GM18517 (cell line): ENCODE data around the gene A1BG.
"Not testable (repeated sequence)": the region's sequence is repeated elsewhere in the genome, so short reads cannot be mapped to it uniquely, and the experiment has no call there.

Source experiments
- ATAC-seq: cut with Tn5 transposase; IDR thresholded peaks from one replicate; pipeline ENCODE4 v1.9.1; 2021; ENCODE audit warnings: mild to moderate bottlenecking, moderate library complexity; ENCODE audit not compliant: unreplicated experiment

A1BG gene

DNA sequence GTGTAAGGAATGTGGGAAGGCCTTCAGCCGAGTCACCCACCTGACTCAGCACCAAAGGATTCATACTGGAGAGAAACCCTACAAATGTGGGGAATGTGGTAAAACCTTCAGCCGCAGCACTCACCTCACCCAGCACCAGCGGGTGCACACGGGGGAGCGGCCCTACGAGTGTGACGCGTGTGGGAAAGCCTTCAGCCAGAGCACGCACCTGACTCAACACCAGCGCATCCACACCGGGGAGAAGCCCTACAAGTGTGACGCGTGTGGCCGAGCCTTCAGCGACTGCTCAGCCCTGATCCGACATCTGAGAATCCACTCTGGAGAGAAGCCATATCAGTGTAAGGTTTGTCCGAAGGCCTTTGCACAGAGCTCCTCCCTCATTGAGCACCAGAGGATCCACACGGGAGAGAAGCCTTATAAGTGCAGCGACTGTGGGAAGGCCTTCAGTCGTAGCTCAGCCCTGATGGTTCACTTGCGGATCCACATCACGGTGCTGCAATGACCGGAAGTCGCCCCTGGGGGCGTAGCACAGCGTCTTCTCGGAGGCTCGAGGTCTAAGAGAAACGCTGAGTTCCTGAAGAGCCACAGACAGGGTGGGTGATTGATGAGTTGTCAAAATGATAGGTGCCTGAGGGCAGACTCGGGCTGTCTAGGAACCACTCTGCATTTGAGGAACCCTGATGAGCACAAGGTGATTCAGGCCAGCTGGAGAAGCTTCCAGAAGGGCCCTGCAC, 14.3 kb downstream of the A1BG start:
- ATAC-seq, result no peak

DNA sequence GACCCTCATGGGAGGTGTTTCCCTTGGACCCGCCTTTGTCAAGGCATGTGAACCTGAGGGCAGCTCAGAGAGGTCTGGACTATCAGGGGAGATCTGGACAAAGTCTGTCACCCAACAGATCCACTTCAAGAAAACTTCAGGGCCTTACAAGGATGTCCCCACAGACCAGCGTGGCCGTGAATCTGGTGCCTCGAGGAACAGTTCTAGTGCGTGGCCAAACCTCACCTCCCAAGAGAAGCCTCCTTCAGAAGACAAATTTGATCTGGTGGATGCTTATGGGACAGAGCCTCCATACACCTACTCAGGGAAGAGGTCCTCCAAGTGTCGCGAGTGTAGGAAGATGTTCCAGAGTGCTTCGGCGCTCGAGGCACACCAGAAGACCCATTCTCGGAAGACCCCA, 15.0 kb downstream of the A1BG start:
- no peak for ATAC-seq

DNA sequence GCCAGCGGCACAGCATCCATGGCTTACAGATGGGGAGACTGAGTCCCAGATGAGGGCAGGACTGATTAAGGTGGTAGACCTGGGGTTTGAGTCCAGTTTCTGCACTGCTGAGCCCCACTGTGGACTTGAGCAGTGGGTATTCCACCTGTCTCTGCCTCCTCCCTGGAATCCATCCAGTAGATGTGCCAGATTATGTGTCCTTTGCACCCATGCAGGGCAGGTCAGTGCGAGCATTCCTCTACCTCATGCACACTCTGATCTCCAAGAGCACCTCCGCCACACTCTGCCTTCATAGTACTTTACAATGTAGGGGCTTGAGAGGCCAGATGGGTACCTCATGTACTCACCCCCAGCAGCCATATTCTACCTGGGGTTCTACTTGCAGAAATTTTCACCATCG, 16.5 kb downstream of the A1BG start:
- no peak for ATAC-seq

DNA sequence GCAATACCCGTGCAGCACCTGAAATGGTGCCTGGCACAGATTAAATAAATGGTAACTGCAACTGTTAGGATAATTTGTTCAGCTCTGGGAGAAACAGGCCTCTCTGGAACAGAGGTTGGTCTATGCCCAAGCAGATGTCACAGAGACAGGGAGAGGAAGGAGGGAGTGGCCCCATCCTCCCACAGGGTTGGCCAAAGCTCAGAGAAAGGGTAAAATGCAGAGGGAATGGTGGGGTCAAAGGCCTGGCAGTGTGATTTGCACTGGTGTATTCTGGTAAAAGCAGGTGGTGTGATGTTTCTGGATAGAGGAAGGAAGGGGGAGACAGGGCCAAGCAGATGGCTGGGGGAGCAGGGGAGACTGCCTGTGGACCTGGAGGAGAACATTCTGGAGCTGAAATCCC, 17.1 kb downstream of the A1BG start:
- ATAC-seq, result no peak

DNA sequence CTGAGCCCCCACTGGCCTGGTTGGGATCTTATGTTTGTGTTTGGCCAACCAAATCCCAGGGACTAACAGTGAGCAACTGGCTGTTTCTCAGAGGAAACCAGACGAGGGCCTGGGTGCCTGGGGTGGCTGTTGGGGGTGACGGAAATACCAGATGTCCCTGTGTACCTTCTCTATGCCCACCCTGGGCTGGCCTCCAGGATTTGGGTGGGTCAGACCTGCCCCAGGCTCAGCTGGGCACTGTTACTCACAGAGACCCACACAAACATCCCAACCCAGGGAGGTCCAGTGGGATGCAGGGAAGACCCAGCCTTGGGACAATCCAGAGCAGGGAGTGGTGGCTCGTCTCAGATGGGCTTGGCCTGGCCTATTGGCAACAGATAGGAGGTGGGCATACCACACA, 17.7 kb downstream of the A1BG start:
- no peak for ATAC-seq

DNA sequence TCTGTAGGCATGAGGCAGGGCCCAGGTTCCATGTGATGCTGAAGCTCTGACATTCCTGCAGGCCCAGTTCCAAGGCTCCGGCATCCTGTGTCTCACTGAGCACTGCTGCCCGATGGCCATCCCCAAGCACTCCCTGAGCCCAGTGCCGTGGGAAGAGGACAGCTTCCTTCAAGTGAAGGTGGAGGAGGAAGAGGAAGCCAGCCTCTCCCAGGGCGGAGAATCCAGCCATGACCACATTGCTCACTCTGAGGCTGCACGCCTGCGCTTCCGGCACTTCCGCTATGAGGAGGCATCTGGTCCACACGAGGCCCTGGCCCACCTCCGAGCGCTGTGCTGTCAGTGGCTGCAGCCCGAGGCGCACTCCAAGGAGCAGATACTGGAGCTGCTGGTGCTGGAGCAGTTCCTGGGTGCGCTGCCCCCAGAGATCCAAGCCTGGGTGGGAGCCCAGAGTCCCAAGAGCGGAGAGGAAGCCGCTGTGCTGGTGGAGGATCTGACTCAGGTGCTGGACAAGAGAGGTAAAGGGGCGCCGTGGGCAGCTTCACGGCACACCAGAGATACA, 18.5 kb downstream of the A1BG start:
- ATAC-seq, result no peak

DNA sequence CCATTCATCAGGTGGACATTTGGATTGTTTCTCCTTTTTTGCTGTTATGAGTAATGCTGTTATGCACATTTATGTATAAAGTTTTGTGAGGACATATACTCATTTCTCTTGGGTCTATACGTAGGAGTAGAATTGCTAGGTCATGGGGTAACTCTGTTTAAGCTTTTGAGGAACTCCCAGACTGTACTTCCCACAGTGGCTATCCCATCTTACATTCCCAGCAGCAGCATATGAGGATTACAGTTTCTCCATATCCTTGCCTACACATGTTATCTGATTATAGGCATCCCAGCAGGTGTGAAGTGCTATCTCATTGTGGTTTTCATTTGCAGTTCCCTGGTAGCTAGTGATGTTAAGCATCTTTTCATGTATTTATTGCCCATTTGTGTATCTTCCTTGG, 20.6 kb downstream of the A1BG start:
- ATAC-seq, result no peak

DNA sequence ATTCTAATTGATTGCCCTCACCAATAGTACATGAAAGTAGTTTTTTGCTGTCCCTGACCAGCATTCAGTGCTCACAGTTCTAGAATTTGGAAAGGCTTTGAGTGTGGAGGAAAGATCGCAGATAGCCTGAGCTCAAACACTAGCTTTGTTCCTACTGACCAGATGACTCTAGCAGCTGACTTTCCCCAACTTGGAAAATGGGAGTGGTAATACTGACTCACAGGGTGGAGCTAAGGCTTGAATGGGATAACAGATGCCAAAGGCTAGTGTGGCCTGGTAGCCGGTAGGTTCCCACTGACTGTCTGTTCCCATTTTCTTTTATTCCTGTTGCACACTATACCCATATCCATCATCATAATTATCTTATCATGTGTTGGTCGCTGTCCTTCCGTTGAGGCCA, 22.8 kb downstream of the A1BG start:
- ATAC-seq, result no peak

DNA sequence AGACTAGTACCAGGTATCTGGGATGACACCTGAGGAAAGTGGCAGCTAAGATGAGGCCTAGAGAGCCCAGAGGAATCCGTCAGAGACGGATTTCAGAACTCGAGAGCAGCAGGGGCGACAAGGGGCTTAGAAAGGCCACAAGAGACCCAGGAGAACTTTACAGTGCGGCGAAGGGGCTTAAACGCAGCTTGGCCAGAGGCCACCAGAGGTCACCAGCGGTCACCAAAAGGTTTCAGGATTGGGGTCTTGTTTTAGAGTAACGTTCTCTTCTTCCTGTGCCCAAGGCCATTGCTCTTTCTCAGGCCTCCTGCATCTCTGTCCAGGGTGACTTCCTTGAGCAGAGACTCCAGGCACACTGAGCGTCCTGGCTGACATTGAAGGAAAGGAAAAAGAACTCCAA, 24.3 kb downstream of the A1BG start:
- ATAC-seq, result no peak

DNA sequence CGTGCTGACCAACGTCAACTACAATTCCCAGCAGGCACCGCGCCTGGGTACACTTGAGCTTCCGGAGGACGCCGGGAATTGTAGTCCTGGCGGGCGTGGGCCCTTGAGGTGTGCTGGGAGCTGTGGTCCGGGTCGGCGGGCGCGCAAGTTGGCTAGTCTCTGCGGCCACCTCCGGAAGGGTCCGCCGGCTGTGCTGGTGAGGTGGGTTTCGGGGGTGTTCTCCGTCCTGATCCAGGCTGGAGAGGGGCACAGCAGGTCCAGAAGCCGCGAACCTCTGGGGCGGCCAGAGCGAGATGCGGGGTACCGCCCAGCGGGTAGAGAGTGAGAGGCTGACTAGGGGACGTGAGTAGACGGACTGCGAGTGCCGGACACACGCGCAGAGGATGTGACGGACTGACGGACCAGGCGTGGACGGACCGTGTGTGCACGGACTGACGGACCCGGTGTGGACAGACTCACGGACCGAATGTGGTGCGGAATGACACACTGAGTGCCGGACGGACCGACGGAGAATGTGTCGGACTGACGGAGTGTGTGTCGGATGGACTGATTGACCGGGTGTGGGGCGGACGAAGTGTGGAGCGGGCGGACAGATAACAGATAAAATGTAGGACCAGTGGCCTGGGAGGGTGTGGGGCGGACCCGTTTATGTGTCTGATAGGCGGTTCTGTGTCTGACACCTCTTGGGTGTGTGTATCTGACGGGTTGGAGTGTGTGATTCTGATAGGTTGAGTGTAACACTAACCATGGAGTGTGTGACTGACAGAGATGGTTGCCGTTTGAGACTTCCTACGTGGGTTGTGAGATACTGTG, 26.2 kb downstream of the A1BG start, which contains the start of gene ZSCAN22:
TSS of gene ZSCAN22 (plus strand) at position 81 of the 813 bp plus-strand sequence. CDS start 7,809 bp downstream, outside the sequence.
- ATAC-seq, result peak; percentile 65

DNA sequence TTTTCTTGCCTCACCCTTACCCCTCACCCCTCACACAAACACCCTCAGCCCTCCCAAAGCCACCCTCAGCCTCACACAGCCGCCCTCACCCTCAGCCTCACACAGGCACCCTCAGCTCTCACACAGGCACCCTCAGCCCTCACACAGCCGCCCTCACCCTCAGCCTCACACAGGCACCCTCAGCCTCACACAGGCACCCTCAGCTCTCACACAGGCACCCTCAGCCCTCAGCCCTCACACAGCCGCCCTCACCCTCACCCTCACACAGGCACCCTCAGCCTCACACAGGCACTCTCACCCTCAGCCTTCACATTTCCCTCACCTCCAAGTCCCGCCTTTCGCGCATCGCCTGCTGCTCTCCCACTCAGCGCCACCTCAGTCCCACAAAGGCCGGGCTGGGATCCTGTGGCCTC, 26.8 kb downstream of the A1BG start:
- no peak for ATAC-seq

DNA sequence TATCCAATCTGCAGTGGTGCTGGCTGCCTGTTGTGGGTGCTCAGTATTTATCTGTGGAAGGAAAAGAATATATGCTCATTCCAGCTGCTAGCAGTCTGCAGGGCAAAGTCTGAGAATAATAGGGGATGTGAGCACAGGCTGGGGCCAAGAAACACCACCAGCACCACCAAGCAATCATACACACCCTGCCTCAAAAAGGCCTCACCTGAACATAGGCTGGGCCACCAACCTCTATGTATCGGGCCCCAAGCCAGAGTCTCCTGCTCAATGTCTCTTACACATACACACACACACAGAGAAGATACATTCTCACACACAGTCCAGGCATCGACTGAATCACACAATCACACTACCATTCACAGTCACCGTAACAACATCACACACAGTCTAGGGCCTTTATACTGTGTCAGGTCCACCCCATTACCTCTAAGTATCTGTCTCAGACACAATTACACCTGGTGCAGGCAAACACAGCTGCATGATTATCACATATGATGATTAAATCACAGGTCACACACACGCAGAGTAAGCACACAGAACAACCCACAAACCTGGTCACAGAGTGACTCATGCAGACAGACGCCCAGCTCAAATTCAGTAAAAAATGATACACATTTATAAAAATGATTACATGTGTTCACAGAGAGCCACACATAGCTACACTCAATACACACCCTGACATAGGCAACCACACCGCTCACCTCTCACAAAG, 27.8 kb downstream of the A1BG start:
- ATAC-seq, result no peak

DNA sequence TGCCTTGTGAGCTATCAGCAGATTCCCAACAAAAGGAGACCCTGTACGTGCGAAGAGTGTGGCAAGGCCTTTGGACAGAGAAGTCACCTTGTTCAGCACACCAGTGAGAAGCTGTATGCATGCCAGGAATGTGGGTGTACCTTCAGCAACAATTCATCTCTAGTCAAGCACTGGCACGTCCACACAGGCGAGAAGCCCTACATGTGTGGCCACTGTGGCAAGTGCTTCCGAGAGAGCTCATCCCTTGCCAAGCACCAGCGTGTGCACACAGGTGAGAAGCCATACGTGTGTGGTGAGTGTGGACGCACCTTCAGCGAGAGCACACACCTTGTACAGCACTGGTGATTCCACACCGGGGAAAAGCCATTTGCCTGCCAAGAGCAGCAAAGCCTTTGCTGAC, 34.1 kb downstream of the A1BG start:
- ATAC-seq, result no peak

DNA sequence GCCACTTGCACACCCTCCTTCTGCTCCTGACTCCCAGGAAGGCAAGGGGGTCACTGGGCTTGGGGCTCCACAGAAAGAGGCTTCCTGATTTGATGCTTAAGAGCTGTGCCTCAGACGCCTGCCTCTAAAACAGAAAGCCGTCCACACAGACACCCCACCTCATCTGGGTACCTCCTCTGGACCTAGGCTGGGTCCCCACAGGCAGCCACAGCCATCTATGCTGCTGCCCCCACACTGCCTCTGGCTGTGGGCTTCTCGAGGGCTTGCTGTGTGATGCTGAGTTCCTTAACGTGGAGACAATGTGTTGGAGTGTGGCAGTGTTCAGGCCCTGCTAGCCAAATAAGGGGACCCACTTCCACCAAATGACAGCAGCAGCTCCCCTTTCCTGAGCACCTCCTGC, 35.0 kb downstream of the A1BG start:
- no peak for ATAC-seq

DNA sequence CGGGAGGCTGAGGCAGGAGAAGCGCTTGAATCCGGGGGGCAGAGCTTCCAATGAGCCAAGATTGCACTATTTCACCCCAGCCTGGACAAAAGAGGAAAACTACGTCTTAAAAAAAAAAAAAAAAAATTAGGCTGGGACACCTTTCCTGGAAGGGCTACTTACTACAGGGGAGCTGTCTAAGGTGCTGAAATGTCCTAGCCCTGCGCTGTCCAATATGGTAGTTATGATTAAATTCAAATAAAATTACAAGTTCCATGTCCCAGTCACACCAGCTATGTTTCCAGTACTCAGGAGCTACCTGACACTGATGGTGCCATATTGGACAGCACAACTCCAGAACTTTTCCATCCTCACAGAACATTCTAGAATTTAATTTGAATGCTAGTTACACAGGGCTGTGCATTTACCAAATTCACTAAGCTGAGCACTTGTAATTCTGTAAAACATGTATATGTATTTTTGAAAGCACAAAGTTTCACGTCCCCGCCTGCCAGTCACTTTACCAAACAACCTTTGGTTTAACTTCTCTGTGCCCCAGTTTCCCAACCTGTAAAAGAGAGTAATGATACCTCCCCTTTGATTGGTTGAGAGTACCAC, 35.7 kb downstream of the A1BG start:
- ATAC-seq, result no peak

DNA sequence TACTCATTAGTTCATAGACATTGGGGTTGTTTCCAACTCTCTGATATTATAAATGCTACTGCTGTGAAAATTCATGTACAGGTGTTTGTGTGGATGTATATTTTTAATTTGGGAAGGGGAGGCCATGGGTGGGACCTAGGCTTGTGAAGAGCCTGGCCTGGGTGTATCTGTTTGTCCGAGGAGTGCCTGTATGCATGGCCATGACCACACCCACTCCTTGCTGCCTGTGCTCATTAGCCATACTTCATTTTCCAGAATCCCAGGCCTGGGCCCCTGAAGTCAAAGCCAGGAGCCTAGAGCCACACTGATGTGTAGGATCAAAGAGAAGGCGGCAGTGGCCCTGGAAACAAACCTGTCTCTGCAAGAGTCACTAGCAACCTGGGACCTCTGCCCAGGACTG, 37.7 kb downstream of the A1BG start:
- ATAC-seq, result no peak

DNA sequence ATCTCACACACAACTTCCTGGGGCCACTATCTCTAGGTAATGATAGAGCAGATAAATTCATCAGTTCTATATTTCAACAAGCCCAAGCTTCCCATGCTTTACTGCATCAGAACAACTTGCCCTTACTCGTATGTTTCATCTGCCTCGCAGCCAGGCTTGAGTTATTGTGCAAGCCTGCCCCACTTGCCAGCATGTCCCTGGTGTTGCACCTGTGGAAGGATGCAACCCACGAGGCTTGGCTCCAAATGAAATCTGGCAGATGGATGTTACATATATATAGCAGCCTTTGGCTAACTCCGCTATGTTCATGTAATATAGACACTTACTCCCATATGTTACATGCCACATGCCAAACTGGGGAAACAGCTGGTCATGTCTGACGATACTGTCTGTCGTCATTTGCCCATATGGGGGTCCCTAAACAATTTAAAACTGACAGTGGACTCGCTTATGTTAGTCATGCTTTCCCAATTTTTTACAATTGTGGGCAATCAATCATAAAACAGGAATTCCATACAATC, 41.9 kb downstream of the A1BG start:
- ATAC-seq, result no peak

DNA sequence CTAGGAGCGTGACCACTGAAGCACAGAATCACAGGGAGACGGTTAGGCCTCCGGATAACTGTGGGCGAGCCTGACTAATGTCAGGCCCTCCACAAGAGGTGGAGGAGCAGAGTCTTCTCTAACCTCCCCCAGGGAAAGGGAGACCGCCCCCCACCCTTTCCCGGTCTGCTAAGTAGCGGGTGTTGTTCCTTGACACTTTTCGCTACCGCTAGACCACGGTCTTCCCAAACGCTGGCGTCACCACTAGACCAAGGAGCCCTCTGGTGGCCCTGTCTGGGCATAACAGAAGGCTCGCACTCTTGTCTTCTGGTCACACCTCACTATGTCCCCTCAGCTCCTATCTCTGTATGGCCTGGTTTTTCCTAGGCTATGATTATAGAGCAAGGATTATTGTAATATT, 42.6 kb downstream of the A1BG start:
- not testable (repeated sequence) for ATAC-seq

DNA sequence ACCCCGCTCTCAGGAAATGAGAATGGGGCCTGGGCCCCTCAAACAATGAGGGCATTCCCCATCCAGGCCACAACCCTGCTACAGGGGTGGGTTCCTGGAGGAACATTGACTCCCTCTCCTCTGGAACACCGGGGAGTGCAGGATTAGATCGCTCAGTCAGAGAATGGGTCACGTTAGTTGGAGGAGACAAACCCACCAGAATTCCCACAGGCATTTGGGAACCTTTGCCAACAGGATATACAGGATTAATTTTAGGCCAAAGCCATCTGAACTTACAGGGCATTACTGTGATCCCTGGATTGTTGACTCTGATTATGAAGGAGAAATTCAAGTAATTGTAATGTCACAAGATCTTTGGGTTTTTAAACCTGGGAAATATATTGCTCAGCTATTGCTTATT, 45.6 kb downstream of the A1BG start:
- ATAC-seq, result no peak

DNA sequence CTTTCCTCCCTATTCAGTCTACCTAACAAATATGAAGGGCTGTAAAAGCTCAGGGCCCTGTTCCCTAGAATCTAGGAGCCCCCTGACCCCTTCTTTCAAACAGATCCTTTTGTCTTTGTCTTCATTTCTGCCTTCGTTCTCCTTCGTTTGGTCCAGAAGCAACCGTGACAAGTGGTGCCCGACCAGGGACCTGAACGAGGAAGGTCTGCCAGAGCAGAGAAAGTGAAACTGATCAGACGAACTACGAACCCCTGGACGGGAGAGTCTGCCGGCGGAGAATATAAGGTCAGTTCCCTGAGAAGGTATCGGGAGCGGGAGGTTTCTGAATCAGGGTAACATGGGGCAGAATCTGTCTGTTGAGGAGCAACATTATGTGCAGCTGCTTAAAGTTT, 47.4 kb downstream of the A1BG start:
- no peak for ATAC-seq
